CD1c-positive myeloid dendritic cell (primary cell): ENCODE measurements around the gene XRCC3.

ENCODE experiments used
- DNase-seq: peaks from one replicate; pipeline ENCODE4 v3.0.0-alpha.2; 2016; ENCODE audit errors: extremely low spot score

The XRCC3 gene

DNA sequence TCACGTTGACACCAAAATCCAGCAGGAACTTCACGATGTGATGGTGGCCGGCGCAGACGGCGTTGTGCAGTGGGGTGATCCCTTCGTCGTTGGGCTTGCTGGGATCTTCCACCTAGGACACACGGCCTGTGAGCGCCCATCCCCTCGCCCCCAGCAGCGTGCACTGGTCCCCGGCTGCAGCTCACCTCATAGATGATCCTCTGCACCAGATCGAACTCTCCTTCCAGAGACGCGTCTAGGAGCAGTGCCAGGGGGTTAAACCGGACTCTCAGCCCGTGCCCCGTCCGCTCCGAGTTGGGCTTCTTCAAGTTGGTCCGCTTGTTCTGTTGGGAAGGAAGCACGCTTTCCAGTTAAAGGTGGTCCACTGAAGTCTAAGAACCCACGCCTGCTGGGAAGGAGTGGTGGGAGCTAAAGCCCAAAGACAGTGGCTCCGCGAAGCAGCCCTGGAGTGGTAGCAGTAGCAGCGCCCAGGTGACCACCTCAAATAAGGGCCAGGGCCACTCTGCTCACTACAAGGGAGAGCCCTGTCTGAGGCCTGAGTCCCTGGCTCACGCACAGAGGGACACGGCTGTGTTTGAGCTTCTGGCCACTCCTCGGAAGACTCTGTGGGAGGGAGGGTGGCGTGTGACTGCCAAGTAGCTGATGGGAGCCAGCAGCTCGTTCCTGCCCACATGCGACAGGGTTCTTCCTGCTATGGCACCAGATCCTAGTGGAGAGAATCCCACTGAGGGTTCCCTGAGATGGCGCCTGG lies 23.6 kb upstream of the XRCC3 start:
- no peak for DNase-seq

DNA sequence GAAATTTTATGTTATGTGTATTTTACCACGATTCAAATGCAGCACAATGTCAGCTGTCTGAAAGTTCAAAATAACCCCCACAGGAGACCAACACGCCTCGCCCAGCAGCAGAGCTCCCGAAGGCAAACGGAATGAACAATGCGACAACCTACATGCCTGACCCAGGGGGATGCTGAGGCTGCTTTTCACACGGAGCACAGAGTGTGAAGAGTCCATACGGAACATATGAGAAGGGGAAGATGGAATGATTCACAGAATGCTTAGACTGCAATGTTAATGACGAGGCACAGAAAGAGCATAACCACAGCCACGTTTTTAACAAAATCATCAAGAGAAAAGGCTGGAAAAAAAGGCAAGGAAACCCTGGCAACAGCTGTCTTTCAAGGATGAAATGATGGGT lies 22.9 kb upstream of the XRCC3 start:
- DNase-seq: no peak

DNA sequence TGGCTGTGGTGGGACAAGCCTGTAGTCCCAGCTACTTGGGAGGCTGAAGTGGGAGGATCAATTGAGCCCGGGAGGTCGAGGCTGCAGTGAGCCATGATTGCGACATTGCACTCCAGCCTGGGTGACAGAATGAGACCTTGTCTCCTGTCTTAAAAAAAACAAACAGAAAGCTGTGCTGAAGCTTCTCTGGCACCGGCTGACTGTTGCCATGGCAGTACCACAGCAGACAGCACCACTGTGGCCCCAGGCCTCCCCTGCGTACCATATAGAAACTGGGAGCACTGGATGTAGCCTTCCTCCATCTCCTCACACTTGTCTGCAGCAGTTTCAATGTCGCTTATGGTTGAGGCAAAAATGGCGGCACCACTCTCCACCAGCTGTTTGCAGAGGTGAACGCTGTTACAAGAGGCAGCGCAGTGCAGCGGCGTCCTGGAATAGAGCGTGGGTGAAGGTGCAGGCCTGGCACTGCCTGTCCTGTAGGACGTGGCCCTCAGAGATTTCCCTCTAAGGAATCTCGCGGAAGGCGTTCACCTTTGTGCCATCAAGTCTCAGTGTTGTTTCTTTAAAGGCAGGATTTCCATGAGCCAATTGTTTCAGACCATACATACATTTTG lies 22.3 kb upstream of the XRCC3 start:
- DNase-seq: no peak

DNA sequence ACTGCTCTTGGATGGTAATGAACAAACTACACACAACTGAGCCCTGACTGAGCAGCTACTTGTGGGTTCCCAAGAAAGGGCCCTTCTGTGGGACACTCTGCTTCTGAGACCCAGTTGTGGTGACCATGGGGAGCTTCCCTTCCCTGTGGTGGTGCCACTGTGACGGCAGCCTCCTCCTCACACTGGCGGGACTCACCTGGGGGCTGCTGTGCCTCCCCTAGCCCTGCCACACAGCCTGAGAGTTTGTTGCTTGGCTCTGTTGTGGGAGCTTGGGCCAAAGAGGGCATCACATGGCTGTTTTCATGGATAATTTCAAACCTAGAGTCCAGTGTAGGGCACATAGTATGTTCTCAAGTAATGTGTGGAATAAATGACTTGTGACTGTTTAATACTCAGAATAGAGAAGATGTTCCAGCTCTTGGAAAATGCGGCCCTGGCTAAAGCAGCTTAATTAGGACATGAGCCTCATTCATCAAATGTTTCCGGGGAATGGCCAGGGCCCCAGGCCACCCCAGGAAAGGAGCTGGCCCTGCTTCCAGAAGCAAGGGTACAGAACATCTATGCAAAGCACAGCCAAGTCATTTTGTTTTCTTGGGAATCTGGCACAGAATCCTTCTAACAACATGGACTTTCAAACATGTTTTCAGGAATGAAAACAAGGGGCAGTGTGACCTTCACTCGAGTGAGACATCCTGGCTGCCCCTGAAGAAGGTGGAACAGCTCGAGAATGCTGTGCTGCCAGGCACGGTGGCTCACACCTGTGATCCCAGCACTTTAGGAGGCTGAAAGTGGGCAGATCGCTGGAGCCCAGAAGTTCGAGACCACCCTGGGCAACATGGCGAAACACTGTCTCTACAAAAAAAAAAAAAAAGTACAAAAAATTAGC lies 21.5 kb upstream of the XRCC3 start:
- no peak for DNase-seq

DNA sequence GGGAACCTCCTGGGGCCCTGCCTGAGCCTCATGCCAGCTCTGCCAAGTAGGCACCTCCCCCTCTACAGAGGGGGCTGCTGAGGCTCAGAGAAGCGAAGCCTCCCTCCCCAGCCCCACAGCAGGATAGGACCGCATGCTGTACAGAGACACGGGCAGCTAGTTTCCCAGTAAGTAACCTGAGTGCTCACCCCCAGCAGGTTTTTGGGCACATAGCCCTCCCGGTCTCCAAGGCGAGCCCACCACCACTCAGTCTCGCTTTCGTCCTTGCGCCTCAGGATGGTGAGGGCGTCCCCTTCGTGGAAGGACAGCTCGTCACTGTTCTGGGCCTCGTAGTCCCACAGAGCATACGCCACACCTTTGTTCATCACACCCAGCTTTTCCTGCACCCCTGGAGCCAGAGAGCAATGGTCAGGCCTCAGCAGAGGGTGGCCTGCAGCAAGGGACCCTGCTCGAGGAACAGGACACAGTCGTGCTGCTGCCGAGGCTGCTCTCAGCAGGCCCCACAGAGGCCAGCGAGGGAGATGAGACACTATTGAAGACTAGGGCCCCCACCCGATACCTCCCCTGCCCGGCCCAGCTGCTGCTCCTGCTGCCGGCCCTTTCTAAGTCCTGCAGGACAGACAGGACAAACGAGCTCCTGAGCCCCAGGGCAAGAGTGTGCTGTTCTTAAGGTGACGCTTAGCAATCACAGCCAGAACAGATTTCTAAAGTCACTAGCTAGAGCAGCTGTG lies 20.7 kb upstream of the XRCC3 start:
- DNase-seq: no peak

DNA sequence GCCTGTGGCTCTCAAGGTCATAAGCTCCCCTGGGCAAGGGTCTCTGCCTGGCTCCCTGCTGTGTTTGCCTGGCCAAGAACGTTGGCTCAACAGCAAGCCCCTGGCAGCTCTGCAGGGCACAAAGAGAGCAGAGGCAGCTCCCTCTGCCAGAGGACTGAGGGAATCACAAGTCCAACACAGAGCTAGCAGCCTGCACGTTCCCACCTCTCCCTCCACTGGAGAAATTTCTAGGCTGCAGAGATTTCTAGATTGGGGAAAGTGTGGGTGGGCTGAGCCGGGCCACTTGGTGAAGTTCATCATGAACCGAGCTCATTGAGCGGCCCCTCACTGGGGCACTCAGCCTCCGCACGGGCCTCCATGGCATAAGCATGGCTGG lies 20.2 kb upstream of the XRCC3 start:
- DNase-seq: no peak

DNA sequence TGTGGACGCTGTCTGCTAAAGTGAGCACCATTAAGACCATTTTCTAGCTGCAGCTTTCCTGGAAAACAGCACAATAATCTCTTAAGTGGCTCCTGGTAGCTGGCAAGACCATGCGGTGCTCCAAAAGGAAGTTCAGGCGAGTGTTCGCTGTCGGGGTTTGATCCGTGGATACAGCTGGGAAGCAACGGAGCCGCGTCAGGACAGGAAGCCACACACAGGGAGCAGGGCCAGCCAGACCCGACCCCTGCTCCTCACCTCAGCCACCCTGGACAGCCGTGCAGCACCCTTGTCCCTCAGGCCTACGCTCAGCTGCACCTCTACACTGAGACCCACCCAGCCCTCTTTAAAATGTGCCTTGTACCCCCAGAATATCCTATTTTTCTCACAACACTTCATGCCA lies 19.8 kb upstream of the XRCC3 start:
- no peak for DNase-seq

DNA sequence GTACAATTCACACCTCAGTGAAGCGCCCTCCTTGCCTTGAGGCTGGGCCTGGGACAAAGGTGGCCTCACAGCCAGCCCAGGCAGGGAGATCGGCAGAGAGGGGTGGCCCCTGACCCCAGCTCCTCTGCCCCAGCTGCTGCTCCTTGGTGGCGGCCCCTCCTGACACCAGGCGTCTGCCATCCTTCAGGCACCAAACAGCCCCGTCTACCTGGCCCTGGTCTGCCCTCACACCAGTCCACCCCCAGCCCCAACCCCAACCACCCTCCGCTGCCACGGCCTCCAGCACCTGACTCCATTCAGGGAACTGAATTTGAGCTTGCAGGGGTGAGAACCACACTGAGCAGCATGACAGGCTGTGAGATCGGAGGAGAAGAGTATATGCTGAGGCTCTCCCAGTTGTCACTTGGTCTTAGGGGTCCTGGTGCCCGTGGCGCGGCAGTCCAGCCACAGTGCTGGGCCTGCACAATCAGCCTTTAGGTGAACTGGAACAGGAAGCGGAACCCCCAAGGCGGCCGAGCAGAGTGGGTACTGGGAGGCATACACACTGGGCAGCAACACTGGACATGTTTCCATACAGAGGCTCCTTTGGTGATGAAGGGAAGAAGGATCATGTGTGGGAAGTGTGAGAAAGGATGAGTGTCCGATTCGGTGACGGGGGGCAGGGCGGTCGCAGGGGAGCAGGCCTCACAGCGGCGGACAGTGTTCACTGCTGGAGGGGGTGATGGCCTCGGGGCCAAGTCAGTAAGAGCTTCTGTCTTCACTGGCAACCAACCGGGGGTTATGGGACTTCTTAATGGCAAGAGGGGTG lies 19.0 kb upstream of the XRCC3 start:
- no peak for DNase-seq

DNA sequence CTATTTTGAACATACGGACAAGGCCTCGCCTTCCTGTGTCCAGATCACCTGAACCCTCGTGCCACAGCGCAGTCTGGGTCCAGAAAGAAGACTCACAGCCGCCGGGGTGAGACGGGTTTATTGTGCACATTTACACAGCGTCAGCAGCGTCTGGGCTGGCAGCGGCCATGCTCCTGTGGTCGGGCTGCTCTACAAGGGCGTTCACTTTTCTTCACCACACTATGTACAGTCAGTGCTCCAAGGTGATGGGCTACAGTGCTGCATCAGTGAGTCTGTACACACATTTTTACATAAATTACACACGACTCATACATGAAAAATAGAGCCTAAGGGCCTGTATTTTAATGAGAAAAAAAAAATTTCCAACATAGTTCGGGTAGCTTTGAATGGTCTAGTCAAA lies 18.4 kb upstream of the XRCC3 start:
- no peak for DNase-seq

DNA sequence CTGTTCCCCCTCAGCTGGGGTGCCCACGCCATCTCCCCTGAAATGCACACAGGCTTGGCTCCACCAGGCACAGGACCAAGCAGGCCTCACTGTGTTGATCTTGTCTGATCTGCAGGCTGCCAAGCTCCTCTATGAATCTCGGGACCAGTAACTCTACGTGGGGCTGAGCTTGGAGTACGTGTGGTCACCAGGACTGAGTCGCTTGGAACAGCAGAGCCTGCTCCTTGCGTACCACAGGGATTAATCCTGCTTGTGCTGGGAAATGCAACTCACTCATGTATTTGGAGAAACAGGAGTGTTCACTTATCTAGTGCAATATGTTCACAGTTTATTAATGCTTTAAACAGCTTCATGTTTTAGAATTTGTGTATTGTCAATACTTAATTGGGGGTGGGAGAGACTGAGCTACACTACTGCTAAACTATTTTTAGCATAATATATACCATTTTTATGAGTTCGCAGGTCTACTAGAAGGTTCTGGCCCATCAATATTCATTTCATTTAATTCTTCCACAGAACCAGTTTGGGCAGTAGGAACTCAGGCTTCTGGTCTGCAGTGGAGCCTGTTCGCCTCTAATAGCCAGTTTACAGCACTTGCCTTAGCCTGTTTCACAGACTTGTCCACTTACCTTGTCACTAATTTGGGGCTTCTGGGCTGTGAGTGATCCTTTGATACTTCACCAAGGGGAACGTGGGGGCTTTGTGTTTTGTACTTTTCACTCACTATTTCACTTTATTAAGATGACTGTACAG lies 17.8 kb upstream of the XRCC3 start:
- no peak for DNase-seq

DNA sequence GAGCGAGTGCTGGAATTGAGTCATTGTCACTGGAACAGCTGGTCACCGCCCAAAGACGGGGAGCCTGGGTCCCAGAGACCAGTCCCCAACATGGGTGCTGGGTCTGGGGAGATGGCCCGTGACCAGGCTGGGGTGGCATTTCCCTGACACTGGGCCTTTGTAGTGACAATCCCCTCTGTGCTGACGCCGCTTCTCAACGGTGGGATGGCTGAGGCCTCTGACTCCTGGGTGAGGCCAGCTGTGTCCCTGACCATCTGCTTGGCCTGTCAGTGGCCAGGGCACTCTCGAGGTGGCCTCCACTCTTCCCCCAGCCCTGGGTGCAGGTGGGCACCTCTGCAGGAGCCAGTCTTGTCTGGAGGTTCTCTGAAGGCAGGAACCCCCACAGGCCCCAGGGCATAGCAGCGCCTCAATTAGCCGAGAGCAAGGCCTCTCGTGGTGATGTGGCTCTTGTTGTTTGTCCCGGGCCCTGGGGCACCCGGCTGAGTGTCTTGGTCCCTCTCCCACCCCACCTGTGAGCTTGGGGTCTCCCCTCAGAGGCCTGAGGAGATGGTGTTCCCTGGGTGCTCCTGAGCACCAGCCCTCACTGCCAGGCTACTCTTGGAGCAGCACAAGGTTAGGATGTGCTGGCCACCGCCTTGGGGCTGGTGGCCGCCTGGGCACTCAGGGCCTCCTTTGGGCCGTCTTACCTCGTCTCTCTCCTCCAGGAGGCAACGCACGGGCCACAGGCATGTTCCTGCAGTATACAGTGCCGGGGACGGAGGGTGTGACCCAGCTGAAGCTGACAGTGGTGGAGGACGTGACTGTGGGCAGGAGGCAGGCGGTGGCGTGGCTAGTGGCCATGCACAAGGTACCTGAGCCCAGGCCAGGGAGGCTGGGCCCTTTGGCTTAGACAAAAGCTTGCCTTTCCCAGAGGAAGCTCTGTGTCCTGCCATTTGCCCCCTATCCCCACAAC lies 16.9 kb upstream of the XRCC3 start:
- DNase-seq: no peak

DNA sequence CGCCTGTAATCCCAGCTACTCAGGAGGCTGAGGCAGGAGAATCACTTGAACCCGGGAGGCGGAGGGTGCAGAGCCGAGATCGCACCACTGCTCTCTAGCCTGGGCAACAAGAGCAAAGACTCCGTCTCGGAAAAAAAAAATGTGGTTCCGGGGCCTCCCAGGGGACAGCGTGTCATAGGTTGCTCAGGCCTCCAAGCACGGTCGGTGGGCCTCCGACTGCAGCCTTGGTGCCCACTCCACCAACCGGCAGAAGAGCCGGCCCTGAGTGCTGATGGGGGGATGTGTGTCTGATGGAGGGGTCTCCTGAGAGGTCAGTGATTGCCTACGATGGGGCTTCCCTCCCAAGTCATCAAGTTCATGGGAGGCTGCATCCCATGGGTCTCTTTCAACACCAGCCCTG lies 16.2 kb upstream of the XRCC3 start:
- DNase-seq: no peak

DNA sequence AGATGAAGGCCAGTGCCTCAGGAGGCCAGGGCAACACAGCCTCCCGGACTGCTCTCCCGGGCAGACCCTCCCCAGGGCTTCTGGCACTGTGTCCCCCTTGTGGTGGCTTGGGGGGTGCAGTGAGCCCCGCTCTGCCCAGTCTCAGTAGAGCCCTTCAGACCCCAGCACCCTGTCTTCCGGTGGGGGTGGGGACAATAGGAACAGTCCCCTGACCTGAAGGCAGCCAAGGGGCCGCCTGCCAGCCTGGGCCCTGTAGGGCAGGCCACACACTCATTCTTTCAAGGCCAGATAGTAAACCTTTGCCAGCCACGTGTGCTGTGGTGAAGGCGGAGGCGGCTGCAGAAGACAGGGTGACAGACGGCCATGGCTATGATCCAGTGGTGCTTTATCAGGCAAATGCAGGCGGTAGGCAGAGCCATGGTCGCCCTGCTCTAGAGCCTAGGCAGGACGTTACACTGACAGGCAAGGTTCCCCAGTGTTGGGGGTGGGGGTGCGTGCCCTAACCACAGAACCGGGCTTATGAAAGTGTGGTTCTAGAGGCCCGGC lies 15.3 kb upstream of the XRCC3 start:
- DNase-seq: no peak

DNA sequence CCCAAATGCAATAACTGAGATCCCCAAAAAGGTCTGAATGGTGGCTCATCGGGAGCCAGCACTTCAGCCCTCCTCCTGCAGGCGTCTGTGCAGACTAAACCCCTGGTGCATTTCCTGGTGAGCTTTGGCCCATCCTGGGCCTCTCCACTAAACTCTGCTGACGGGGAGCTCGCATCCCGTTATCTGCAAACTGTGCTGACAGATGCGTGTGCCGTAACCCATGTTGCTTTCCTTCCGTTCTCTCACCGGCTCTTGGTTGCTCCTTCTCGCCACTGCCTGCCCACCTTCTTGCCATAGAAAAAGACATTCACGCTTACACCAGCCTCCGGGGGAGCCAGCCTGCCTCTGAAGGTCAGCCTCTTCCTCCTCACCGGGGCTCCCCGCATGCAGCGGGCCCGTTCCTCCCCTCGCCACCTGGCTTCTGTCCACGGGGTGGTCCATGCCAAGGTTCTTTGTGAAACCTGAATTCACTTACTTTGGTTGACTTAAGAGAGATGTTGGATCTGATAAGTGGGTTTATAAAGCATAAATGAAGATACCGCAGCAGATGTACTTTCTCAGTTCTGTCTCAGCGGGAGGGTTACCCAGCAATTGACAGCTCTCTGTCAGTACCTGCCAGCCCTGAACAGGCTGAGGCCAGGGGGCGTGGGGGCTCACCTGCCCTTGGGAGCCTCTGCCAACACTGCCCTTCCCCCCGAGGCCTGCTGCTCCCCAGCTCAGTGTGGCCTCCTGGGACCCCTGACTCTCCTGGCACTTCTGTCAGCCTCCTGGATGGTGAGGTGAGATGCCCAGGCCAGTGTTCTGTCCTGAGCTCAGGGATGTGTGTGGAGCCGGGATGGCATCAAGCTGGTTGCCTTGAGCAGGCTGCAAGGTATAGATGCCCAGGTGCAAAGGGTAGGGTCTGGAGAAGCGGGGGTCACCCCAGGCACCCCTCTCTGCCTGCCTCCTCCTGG lies 14.5 kb upstream of the XRCC3 start:
- no peak for DNase-seq

DNA sequence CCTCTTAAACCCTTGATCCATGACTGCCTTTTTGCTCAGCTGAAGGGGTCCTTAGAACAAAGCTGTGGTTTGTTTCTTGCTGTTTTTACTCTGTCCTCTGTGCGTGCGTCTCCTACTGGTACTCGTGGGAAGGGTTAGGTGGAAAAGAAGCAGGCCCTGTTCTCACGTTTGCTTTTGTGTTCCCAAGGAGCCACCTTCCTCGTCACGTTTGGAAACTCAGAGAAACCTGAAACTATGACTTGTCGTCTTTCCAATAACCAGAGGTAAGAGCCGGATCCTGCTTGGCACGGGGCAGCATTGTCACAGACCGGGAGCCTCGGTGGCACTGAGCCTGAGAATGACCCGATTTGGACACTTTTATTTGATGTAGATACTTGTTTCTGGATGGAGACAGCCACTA lies 13.5 kb upstream of the XRCC3 start:
- no peak for DNase-seq

DNA sequence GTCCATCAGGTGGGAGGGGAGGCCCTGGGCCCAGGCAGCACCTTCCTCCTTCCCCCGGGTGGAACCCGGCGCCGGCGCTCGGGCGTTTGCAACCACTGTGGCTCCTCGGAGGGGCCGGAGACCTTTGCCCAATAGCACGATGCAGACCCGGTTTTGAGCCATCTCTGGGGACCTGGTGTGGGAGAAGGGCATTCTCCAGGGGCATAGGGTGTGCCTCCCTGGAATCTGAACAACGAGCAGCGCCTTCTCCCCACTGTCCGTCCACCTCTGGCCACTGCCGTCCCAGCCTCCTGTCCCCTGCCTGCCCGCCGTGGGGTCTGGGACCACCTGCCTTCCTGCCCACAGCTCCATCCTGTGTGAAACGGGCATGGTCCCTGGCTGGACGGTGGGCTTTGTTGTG lies 12.9 kb upstream of the XRCC3 start:
- no peak for DNase-seq

DNA sequence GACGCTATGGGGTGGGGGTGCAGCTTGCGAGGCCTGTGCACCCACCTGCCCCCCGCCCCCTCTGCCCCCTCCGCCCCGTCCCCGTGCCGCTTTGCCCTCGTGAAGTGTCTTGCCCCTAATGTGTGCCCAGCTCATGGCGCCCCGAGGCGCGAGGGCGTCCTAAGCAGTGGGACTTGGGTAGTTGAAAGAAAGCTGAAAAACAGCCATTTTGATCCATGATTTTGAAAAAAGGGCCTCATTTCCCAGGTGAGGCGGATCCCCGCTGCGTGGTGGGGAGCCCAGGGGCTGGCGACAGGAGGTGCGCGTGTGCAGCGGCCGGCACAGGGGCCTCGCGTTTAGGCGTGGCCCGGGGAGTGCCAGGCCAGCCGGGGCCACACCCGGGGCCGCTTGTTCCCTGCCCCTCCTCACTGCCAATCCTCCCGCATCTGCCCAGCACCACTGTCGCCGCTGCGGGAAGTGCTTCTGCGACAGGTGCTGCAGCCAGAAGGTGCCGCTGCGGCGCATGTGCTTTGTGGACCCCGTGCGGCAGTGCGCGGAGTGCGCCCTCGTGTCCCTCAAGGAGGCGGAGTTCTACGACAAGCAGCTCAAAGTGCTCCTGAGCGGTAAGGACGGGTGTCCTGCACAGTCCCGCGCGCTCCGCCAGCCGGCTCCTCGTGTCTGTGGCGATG lies 12.2 kb upstream of the XRCC3 start:
- no peak for DNase-seq
